ENCODE data around the gene TNS2. TPM values are rescaled to one million over a fixed set of nuclear protein-coding genes. Genes with fewer than 3 reads are reported as not detected.
"Not testable (repeated sequence)": the region's sequence is repeated elsewhere in the genome, so short reads cannot be mapped to it uniquely, and the experiment has no call there.

Gene TNS2
- total and polyA plus RNA-seq, 10 of the 15 experiments (the other 5 are each of a cell fraction or from before 2014, with no cell fraction given), result 0.03 to 0.72 (median 0.16) TPM; not detected in 4

DNA sequence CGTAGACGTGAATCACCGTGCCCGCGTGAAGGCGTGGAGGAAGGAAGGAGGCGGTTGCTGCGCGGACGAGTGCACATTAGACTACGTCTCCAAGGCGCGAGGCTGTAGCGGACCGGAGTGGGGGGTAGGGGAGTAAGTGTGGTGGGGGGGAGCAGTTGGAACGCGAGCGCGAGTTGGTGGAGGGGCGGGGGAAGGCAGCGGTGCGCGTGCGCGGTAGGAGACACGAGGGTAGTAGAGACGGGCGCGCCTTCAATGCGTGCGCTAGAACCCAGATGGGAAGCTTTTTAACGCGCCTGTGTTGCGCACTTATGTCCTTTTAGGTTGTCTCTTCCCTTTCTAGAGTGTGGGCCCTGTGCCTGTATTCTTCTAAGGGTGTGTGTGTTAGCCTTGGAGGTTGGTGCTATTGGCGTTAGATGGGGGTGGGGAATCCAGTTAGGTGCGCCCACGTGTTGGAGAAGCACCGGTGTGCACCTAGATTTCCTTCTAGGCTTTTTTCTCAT, 43.0 kb upstream of the TNS2 start (continued):
- TF ChIP-seq DPF2 (IDR thresholded peaks at IDR 0.05) (0 out of 2 replicates have a peak, but pooled peaks have one; percentile 5), IRF4 (IDR thresholded peaks at IDR 0.05; ENCODE audit: low read depth, low read length) (no peak)

DNA sequence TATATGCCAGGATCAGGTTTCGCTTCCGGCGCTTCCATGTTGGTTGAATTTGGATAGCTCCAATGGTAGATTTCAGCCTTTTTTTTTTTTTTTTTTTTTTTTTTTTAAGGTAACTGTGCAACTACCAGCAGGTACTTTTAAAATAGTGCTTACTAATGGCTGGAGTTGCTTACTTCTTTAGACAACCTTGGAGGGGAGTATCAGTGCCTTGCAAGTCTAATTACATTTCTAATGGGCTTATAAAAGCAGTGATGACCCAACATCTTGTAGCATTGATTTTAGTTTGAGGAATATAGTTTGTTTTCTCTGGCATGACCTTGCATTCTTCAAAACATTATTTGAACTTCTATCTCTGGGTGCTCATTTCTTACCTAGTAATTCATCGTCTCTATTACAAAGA, 42.5 kb upstream of the TNS2 start:
- no peak overlapping the region for H2AFZ ChIP-seq (ENCODE audit: control insufficient read depth, low read depth, low read length)
- no peaks in the 10 kb centered on the region for H3K27me3 ChIP-seq (replicated peaks in 1 of 2; ENCODE audit: control insufficient read depth in 2 of 2, insufficient read depth in 2 of 2, low read length in 1 of 2)
- DNase-seq (ENCODE audit: low read depth, low spot score), result no peak
- ChIA-PET CTCF (interaction anchor here (0.6 to 3.6 kb wide), 4 partner anchors 24 to 132 kb away, joined by 3 to 14 read pairs (median 8); no protein-coding TSS in a partner anchor), SMC1A (ENCODE audit: uncharacterized antibody, unreplicated experiment) (interaction anchor here (0.6 to 0.7 kb wide), 3 partner anchors 12 to 21 kb away, joined by 3 to 4 read pairs (median 3); no protein-coding TSS in a partner anchor), RAD21 (ENCODE audit: unreplicated experiment) (interaction anchor here (0.7 to 0.8 kb wide), 2 partner anchors 92 to 345 kb away, joined by 3 to 4 read pairs; no protein-coding TSS in a partner anchor), POLR2A (interaction anchor here (0.6 to 2.0 kb wide), 4 partner anchors 10 to 291 kb away, joined by 4 to 12 read pairs (median 7); partner anchors contain the start of gene SPRYD3)
- TF ChIP-seq STAT3 (IDR thresholded peaks at IDR 0.05; ENCODE audit: low read depth, low read length), result no peak
- H3K9ac ChIP-seq (ENCODE audit: control insufficient read depth, insufficient read depth, low read length), result peak overlapping the region; percentile 97
- no peaks in the 10 kb centered on the region for H3K9me3 ChIP-seq (replicated peaks; ENCODE audit: control insufficient read depth, insufficient read depth, low read length)
- H3K36me3 ChIP-seq (ENCODE audit: control insufficient read depth in 2 of 2, insufficient read depth in 2 of 2, low read length in 1 of 2), result peaks cover 0 to 8% of the 10 kb centered on the region in 2 experiments; a peak in 3 of 4 replicates
- in situ Hi-C loops (cut with MboI) (no loop called here), intact Hi-C loops (cut with micrococcal nuclease; ENCODE audit: unreplicated experiment) (loop anchor here (2.0 kb wide), 1 partner anchor 71 kb away; the partner anchor contains the start of gene SPRYD3)
- FAIRE-seq, result no peak
- 0% methylated on average over 4 of the region's 4 CpGs for WGBS (ENCODE audit: insufficient coverage, insufficient replicate concordance, low lambda C conversion rate, missing lambda C conversion rate)
- ATAC-seq, result no peak
- peak overlapping the region; percentile 61 for H3K27ac ChIP-seq (ENCODE audit: control insufficient read depth, insufficient read depth)
- BruUV-seq (replicated peaks), result no TSS peak
- H4K20me1 ChIP-seq (ENCODE audit: control insufficient read depth, insufficient read depth), result peaks cover 5% of the 10 kb centered on the region; the same call in 1 of the 2 replicates
- H3K79me2 ChIP-seq (ENCODE audit: control insufficient read depth, insufficient read depth, low read length), result peaks cover 66% of the 10 kb centered on the region
- H3K4me1 ChIP-seq (ENCODE audit: control insufficient read depth, insufficient read depth, low read length), result peaks cover 2% of the 10 kb centered on the region; the same call in 1 of the 2 replicates
- H3K4me2 ChIP-seq (ENCODE audit: control insufficient read depth, insufficient read depth), result peak overlapping the region; percentile 84
- peak overlapping the region; percentile 87 for H3K4me3 ChIP-seq

DNA sequence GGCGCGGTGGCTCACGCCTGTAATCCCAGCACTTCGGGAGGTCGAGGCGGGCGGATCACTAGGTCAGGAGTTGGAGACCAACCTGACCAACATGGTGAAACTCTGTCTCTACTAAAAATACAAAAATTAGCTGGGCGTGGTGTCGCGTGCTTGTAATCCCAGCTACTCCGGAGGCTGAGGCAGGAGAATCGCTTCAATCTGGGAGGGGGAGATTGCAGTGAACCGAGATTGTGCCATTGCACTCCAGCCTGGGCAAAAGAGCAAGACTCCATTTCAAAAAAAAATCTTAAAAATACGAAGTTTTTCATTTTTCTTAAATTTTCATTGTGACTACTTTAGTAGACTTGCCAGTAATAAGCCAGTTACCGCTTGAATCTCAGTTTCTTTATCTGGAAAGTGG, 41.1 kb upstream of the TNS2 start:
- TF ChIP-seq, protein P1, sequence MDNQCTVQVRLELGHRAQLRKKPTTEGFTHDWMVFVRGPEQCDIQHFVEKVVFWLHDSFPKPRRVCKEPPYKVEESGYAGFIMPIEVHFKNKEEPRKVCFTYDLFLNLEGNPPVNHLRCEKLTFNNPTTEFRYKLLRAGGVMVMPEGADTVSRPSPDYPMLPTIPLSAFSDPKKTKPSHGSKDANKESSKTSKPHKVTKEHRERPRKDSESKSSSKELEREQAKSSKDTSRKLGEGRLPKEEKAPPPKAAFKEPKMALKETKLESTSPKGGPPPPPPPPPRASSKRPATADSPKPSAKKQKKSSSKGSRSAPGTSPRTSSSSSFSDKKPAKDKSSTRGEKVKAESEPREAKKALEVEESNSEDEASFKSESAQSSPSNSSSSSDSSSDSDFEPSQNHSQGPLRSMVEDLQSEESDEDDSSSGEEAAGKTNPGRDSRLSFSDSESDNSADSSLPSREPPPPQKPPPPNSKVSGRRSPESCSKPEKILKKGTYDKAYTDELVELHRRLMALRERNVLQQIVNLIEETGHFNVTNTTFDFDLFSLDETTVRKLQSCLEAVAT (IDR thresholded peaks at IDR 0.05), result 0 out of 2 replicates have a peak, but pooled peaks have one; percentile 17
- in situ Hi-C loops (cut with MboI); H3K9me3 ChIP-seq (replicated peaks; ENCODE audit: control insufficient read depth, insufficient read depth, low read length); CTCF ChIA-PET; H3K4me1 ChIP-seq (ENCODE audit: control insufficient read depth, insufficient read depth, low read length); ATAC-seq; H2AFZ ChIP-seq (ENCODE audit: control insufficient read depth, low read depth, low read length); intact Hi-C loops (cut with micrococcal nuclease; ENCODE audit: unreplicated experiment); FAIRE-seq; H3K27me3 ChIP-seq (replicated peaks in 1 of 2; ENCODE audit: control insufficient read depth in 2 of 2, insufficient read depth in 2 of 2, low read length in 1 of 2); H4K20me1 ChIP-seq (ENCODE audit: control insufficient read depth, insufficient read depth); BruUV-seq (replicated peaks); POLR2A ChIA-PET; SMC1A ChIA-PET (ENCODE audit: uncharacterized antibody, unreplicated experiment); DNase-seq (ENCODE audit: low read depth, low spot score); RAD21 ChIA-PET (ENCODE audit: unreplicated experiment): not testable (repeated sequence)
- Histone ChIP-seq H3K4me3 (peak overlapping the region; percentile 87), H3K4me2 (ENCODE audit: control insufficient read depth, insufficient read depth) (peak overlapping the region; percentile 84), H3K79me2 (ENCODE audit: control insufficient read depth, insufficient read depth, low read length) (peaks cover 77% of the 10 kb centered on the region), H3K27ac (ENCODE audit: control insufficient read depth, insufficient read depth) (peak overlapping the region; percentile 61), H3K36me3 (ENCODE audit: control insufficient read depth in 2 of 2, insufficient read depth in 2 of 2, low read length in 1 of 2) (peaks cover 0 to 14% of the 10 kb centered on the region in 2 experiments; a peak in 3 of 4 replicates), H3K9ac (ENCODE audit: control insufficient read depth, insufficient read depth, low read length) (peak overlapping the region; percentile 97)
- 76% methylated on average over 15 of the region's 15 CpGs for WGBS (ENCODE audit: insufficient coverage, insufficient replicate concordance, low lambda C conversion rate, missing lambda C conversion rate)

Data from GM12878 (cell line).